CD14-positive monocyte (primary cell): ENCODE results near the gene NDUFS1. TPM values are rescaled to one million over a fixed set of nuclear protein-coding genes. Genes with fewer than 3 reads are reported as not detected.

Source experiments
- DNase-seq, 3 donors: peaks; one replicate each; pipeline ENCODE4 v3.0.0-alpha.2; 2011 to 2022
- H2AFZ ChIP-seq: 2 replicates; pipeline ENCODE4 v1.6.0; 2012; ENCODE audit warnings: mild to moderate bottlenecking, low read depth, low read length, inconsistent platforms; ENCODE audit not compliant: insufficient read depth, poor library complexity, severe bottlenecking
- H3K27ac ChIP-seq, 2 donors: 1 replicate in 1 of 2; 2 replicates in 1 of 2; pipeline ENCODE4 v1.5.1; 2012 to 2013; ENCODE audit warnings: low read length in 2 of 2, control low read depth in 1 of 2, inconsistent platforms in 1 of 2, low read depth in 1 of 2, mild to moderate bottlenecking in 1 of 2
- H3K27me3 ChIP-seq, 2 donors: one replicate each; pipeline versions ENCODE4 v1.6.0 to v1.6.1; 2011 to 2013; ENCODE audit warnings: low read length in 2 of 2; ENCODE audit not compliant: control insufficient read depth in 2 of 2, insufficient read depth in 2 of 2
- H3K36me3 ChIP-seq, 2 donors: replicated peaks in 1 of 2; 1 replicate in 1 of 2; 2 replicates in 1 of 2; pipeline versions ENCODE4 v1.5.1 to v1.6.1; 2012 to 2013; ENCODE audit warnings: low read length in 2 of 2, control low read depth in 1 of 2, inconsistent platforms in 1 of 2, mild to moderate bottlenecking in 1 of 2; ENCODE audit not compliant: insufficient read depth in 2 of 2, control insufficient read depth in 1 of 2
- H3K4me1 ChIP-seq, 2 donors: 1 replicate in 1 of 2; 2 replicates in 1 of 2; pipeline versions ENCODE4 v1.5.1 to v1.6.1; 2012 to 2013; ENCODE audit warnings: low read length in 2 of 2, control low read depth in 1 of 2, inconsistent platforms in 1 of 2, mild to moderate bottlenecking in 1 of 2, moderate library complexity in 1 of 2; ENCODE audit not compliant: insufficient read depth in 2 of 2, control insufficient read depth in 1 of 2
- H3K4me2 ChIP-seq: replicated peaks from 2 replicates; pipeline ENCODE3; 2012; ENCODE audit warnings: low read length, moderate library complexity, mild to moderate bottlenecking; ENCODE audit not compliant: poor library complexity, severe bottlenecking; ENCODE audit errors: extremely low read depth
- H3K4me3 ChIP-seq, 3 experiments: fragments of 200-600 bp in 1 of 3; sonication (generic) in 1 of 3; replicated peaks in 1 of 3; 1 replicate in 2 of 3; 2 replicates in 1 of 3; pipeline ENCODE4 v1.5.1; 2011 to 2013; ENCODE audit warnings: low read length in 3 of 3, mild to moderate bottlenecking in 3 of 3, control low read depth in 2 of 3, low read depth in 2 of 3, inconsistent platforms in 1 of 3, moderate library complexity in 1 of 3
- H3K79me2 ChIP-seq: 2 replicates; pipeline ENCODE4 v1.6.0; 2012; ENCODE audit warnings: mild to moderate bottlenecking, control low read depth, inconsistent platforms, low read length, moderate library complexity; ENCODE audit not compliant: insufficient read depth
- H3K9ac ChIP-seq: 2 replicates; pipeline ENCODE4 v1.6.0; 2017; ENCODE audit warnings: low read length, mild to moderate bottlenecking; ENCODE audit not compliant: insufficient read depth, poor library complexity, severe bottlenecking
- H3K9me3 ChIP-seq, 2 donors: replicated peaks in 1 of 2; 1 replicate in 1 of 2; 2 replicates in 1 of 2; pipeline versions ENCODE4 v1.5.1 to v1.6.1; 2012 to 2013; ENCODE audit warnings: low read length in 2 of 2, control low read depth in 1 of 2; ENCODE audit not compliant: control insufficient read depth in 1 of 2, insufficient read depth in 1 of 2
- H4K20me1 ChIP-seq: 2 replicates; pipeline ENCODE4 v1.6.0; 2012; ENCODE audit warnings: mild to moderate bottlenecking, low read length, control low read depth, moderate library complexity; ENCODE audit not compliant: insufficient read depth
- H3K27ac Mint-ChIP-seq, 7 donors: one replicate each; pipeline ENCODE4 v1.8.0; 2020; ENCODE audit warnings: mild to moderate bottlenecking in 7 of 7, mixed read lengths in 7 of 7, moderate library complexity in 6 of 7, inconsistent platforms in 2 of 7
- H3K27me3 Mint-ChIP-seq, 3 donors: one replicate each; pipeline ENCODE4 v1.8.0; 2021 to 2022; ENCODE audit warnings: low read depth in 3 of 3, mild to moderate bottlenecking in 3 of 3, mixed read lengths in 3 of 3, moderate library complexity in 3 of 3, inconsistent platforms in 1 of 3
- H3K36me3 Mint-ChIP-seq, 2 donors: one replicate each; pipeline ENCODE4 v1.8.0; 2020; ENCODE audit warnings: mixed read lengths in 2 of 2, inconsistent platforms in 1 of 2, mild to moderate bottlenecking in 1 of 2
- H3K4me1 Mint-ChIP-seq: one replicate; pipeline ENCODE4 v1.8.0; 2020; ENCODE audit warnings: mild to moderate bottlenecking, mixed read lengths
- H3K4me3 Mint-ChIP-seq, 2 donors: one replicate each; pipeline ENCODE4 v1.8.0; 2020; ENCODE audit warnings: mild to moderate bottlenecking in 2 of 2, mixed read lengths in 2 of 2, moderate library complexity in 1 of 2
- H3K9me3 Mint-ChIP-seq, 7 donors: one replicate each; pipeline ENCODE4 v1.8.0; 2020 to 2022; ENCODE audit warnings: mixed read lengths in 7 of 7, mild to moderate bottlenecking in 6 of 7, moderate library complexity in 6 of 7, inconsistent platforms in 2 of 7
- WGBS: methylation state at CpG from one replicate; pipeline ENCODE4 v1.1.5; 2013; ENCODE audit warnings: missing lambda C conversion rate; ENCODE audit not compliant: insufficient coverage; 5-methylcytosine and 5-hydroxymethylcytosine counted together
- intact Hi-C, 2 donors: fragments of 100-400 bp; cut with micrococcal nuclease; formaldehyde crosslinking; loops; one replicate each; pipeline versions ENCODE4 v1.15.0 to v1.15.1; 2023
- polyA plus RNA-seq, 3 donors: library from polyadenylated mRNA; depleted of rRNA in 1 of 3; unstranded in 2 of 3; stranded (reverse) in 1 of 3; fragments of 300-500 nt in 2 of 3; fragments of >200 nt in 1 of 3; fragmentation: Illumina TruSeq in 2 of 3; gene quantifications; 1 replicate in 2 of 3; 2 replicates in 1 of 3; pipeline ENCODE4 v1.2.3, GENCODE V29; 2012 to 2021
- small RNA-seq: library from RNA; depleted of rRNA; stranded (forward); fragments of <200 nt; gene quantifications from one replicate; pipeline ENCODE3, GENCODE V24; 2012; ENCODE audit warnings: low read depth; ENCODE audit not compliant: insufficient read length
- TF ChIP-seq, protein P1 (sequence below): fragments of 200-600 bp; IDR thresholded peaks from one replicate; pipeline ENCODE4 v1.8.0; 2022; ENCODE audit warnings: antibody characterized with exemption, mild to moderate bottlenecking

Gene NDUFS1
- polyA plus RNA-seq, 3 donors, result 22.8 to 43.9 (median 37.9) TPM

DNA sequence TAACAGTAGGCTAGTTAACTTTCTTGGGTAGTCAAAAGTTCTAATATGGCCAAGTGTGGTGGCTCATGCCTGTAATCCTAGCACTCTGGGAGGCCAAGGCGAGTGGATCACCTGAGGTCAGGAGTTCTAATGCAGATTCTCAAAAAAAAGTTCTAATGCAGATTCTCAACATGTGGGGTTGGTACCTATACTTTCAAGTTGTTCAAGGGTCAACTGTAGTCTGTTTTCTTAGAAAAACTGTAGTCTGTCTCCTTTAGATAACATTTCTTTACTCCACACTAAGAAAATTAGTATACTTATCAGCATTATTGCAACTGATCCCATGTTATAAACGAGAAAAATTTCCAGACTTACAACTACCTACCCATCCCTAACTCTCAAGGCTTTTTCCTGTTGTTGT is 89.8 kb downstream of the NDUFS1 start:
- Histone ChIP-seq H3K27ac (no peak overlapping the region), H3K9me3 (no peaks in the 10 kb centered on the region), H2AFZ (no peak overlapping the region), H3K4me1 (peaks cover 6 to 8% of the 10 kb centered on the region in 2 donors), H3K9ac (no peak overlapping the region), H3K4me2 (no peak overlapping the region), H3K79me2 (peaks cover 96% of the 10 kb centered on the region), H4K20me1 (peaks cover 57% of the 10 kb centered on the region), H3K27me3 (no peaks in the 10 kb centered on the region), H3K4me3 (no peak overlapping the region), H3K36me3 (peaks cover 0 to 5% of the 10 kb centered on the region in 2 donors)
- peaks cover 10 to 16% of the 10 kb centered on the region in 2 donors for H3K36me3 Mint-ChIP-seq
- intact Hi-C loops, result no loop called here
- DNase-seq, result no peak
- H3K4me3 Mint-ChIP-seq, result no peak overlapping the region
- TF ChIP-seq, protein P1, sequence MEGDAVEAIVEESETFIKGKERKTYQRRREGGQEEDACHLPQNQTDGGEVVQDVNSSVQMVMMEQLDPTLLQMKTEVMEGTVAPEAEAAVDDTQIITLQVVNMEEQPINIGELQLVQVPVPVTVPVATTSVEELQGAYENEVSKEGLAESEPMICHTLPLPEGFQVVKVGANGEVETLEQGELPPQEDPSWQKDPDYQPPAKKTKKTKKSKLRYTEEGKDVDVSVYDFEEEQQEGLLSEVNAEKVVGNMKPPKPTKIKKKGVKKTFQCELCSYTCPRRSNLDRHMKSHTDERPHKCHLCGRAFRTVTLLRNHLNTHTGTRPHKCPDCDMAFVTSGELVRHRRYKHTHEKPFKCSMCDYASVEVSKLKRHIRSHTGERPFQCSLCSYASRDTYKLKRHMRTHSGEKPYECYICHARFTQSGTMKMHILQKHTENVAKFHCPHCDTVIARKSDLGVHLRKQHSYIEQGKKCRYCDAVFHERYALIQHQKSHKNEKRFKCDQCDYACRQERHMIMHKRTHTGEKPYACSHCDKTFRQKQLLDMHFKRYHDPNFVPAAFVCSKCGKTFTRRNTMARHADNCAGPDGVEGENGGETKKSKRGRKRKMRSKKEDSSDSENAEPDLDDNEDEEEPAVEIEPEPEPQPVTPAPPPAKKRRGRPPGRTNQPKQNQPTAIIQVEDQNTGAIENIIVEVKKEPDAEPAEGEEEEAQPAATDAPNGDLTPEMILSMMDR, result no peak
- WGBS, result 80% methylated on average over 2 of the region's 2 CpGs
- peaks cover 34% of the 10 kb centered on the region for H3K4me1 Mint-ChIP-seq
- H3K9me3 Mint-ChIP-seq, result no peaks in the 10 kb centered on the region
- peak overlapping the region in 1 of 7 donors; percentile 35 for H3K27ac Mint-ChIP-seq
- no peaks in the 10 kb centered on the region for H3K27me3 Mint-ChIP-seq

DNA sequence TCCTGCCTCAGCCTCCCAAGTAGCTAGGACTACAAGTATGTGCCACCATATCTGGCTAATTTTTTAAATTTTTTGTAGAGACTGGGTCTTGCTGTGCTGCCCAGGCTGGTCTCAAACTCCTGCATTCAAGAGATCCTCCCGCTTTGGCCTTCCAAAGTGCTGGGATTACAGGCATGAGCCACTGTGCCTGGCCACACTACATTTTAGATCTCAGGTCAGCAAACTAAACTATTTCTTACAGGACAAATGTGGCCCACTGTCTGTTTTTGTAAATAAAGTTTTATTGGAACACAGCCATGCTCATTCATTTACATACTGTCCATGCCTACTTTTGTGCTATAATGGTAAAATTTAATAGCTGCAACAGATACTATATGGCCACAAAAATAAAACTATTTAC is 91.0 kb downstream of the NDUFS1 start:
- Histone ChIP-seq H3K27me3 (no peaks in the 10 kb centered on the region), H3K79me2 (peaks cover 96% of the 10 kb centered on the region), H3K9me3 (no peaks in the 10 kb centered on the region), H4K20me1 (peaks cover 46% of the 10 kb centered on the region), H2AFZ (no peak overlapping the region), H3K36me3 (peaks cover 0 to 4% of the 10 kb centered on the region in 2 donors), H3K9ac (no peak overlapping the region), H3K4me1 (peaks cover 6 to 11% of the 10 kb centered on the region in 2 donors), H3K4me2 (no peak overlapping the region), H3K4me3 (no peak overlapping the region), H3K27ac (no peak overlapping the region)
- H3K4me3 Mint-ChIP-seq, result no peak overlapping the region
- H3K9me3 Mint-ChIP-seq, result no peaks in the 10 kb centered on the region
- H3K27ac Mint-ChIP-seq, result peak overlapping the region in 1 of 7 donors; percentile 62
- peaks cover 34% of the 10 kb centered on the region for H3K4me1 Mint-ChIP-seq
- TF ChIP-seq, protein P1, result no peak
- intact Hi-C loops, result no loop called here
- DNase-seq, result no peak
- 100% methylated on average over 1 of the region's 1 CpG for WGBS
- no peaks in the 10 kb centered on the region for H3K27me3 Mint-ChIP-seq
- peaks cover 8 to 10% of the 10 kb centered on the region in 2 donors for H3K36me3 Mint-ChIP-seq

Small RNA genes within 50 kb of the gene (small RNA-seq; reads per million reads assigned to genes)
- gene RF00134 (not detected), gene RF02271 (not detected), gene SNORA41 (not detected), gene SNORD51 (not detected)

Other genes starting within 250 kb of the NDUFS1 start
- gene INO80D, start 73.3 kb downstream of the NDUFS1 start, polyA plus RNA-seq, result 1 to 10 TPM; 3.8 to 6.1 (median 4.4) TPM
- gene EEF1B2, start 451 bp upstream of the NDUFS1 start, polyA plus RNA-seq, result 100 to 1,000 TPM; 330 to 406 (median 355) TPM
- gene ZDBF2, start 115.2 kb upstream of the NDUFS1 start, polyA plus RNA-seq, result under 1 TPM in 2 of 3 donors, not detected in 1; 0.16 to 0.18 TPM